Adipocyte (in vitro differentiated cells): ENCODE data around the gene PPP2R3A.
"Not testable (repeated sequence)": the region's sequence is repeated elsewhere in the genome, so short reads cannot be mapped to it uniquely, and the experiment has no call there.

Experiments used
- DNase-seq: peaks from one replicate; pipeline ENCODE4 v3.0.0-alpha.2; 2015; ENCODE audit warnings: low read depth
- H3K27me3 ChIP-seq: replicated peaks from 2 replicates; pipeline ENCODE4 v1.7.0; 2013; ENCODE audit warnings: mild to moderate bottlenecking, low read length, moderate library complexity; ENCODE audit not compliant: control insufficient read depth, insufficient read depth
- H3K36me3 ChIP-seq: 2 replicates; pipeline ENCODE4 v1.7.0; 2013; ENCODE audit warnings: low read length, mild to moderate bottlenecking, moderate library complexity; ENCODE audit not compliant: control insufficient read depth, insufficient read depth, severe bottlenecking
- H3K4me1 ChIP-seq: 2 replicates; pipeline ENCODE4 v1.7.0; 2013; ENCODE audit warnings: mild to moderate bottlenecking, low read length, moderate library complexity; ENCODE audit not compliant: control insufficient read depth, insufficient read depth
- H3K4me3 ChIP-seq: 2 replicates; pipeline ENCODE4 v1.7.0; 2013; ENCODE audit warnings: mild to moderate bottlenecking, low read length, moderate library complexity
- H3K9ac ChIP-seq: 2 replicates; pipeline ENCODE4 v1.7.0; 2013; ENCODE audit warnings: mild to moderate bottlenecking, low read length, moderate library complexity
- H3K9me3 ChIP-seq: 2 replicates; pipeline ENCODE4 v1.7.0; 2013; ENCODE audit warnings: mild to moderate bottlenecking, low read length, moderate library complexity; ENCODE audit not compliant: control insufficient read depth

Gene PPP2R3A

DNA sequence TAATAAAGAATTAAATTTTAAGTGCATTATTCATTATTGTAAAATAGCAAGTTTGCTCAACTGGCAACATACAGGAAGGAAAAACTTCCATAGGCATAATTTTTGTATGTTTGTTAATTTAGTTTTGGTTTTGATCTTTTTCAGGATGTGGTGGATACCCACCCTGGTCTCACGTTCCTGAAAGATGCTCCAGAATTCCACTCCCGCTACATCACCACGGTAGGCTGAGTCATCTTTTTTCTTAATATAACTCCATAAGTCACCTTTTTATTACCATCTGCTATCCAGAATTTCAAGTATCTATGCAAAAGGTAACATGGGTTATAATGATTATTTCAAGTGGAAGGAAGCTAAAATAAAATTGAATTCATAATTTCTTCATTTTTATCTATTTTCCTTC is 104.8 kb downstream of the PPP2R3A start:
- peaks cover 37% of the 10 kb centered on the region for H3K4me1 ChIP-seq
- H3K4me3 ChIP-seq: no peak overlapping the region
- DNase-seq: peak; percentile 74
- H3K27me3 ChIP-seq: no peaks in the 10 kb centered on the region
- no peaks in the 10 kb centered on the region for H3K9me3 ChIP-seq
- peak overlapping the region; percentile 66 for H3K9ac ChIP-seq
- no peaks in the 10 kb centered on the region for H3K36me3 ChIP-seq

DNA sequence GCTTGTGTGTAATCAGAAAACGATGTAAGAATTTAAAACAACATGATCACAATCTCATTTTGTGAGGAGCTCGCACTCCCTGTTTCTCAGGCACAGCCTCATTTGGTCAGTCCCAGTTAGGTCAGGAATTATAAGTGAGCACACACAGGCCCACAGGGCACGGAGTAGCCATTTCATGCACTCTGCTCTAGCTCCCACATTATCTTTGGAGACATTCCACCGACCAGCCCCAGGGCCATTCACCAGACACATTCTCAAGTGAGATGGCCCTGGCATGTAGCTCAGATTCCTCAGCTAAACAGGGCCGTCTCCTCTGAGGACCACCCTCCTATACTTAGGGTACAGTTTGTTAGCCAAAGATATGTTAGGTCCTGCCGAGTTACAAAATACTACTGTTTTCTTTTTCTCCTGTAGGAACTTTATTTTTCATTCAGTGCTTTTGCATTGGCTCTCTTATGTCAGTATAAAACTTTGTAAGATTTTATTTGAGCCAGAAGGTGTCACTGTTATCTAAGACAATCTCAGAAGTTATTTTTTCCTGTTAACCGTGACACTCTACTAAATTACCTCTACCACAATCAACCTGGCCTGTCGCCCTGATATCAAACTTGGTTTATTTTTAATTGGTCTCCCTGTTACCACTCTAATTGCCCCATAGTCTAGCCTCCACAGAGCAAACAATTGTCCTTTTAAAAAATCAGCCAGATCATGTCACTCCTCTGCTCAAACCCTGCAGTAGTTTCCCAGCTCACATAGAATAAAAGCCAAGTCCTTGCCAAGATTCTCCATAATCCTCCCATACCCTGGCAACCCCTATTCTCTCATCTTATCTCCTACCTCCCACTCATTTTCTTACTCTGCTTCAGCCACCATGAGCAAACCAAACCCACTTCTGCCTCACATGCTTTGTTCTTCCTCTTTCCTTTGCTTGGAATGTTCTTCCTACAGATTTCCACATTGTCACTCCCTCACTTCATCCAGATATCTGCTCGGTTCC is 105.7 kb downstream of the PPP2R3A start:
- Histone ChIP-seq H3K36me3 (no peaks in the 10 kb centered on the region), H3K9me3 (no peaks in the 10 kb centered on the region), H3K9ac (peak overlapping the region; percentile 70), H3K27me3 (no peaks in the 10 kb centered on the region), H3K4me1 (peaks cover 44% of the 10 kb centered on the region), H3K4me3 (peak overlapping the region; percentile 53)
- DNase-seq: peak; percentile 77

DNA sequence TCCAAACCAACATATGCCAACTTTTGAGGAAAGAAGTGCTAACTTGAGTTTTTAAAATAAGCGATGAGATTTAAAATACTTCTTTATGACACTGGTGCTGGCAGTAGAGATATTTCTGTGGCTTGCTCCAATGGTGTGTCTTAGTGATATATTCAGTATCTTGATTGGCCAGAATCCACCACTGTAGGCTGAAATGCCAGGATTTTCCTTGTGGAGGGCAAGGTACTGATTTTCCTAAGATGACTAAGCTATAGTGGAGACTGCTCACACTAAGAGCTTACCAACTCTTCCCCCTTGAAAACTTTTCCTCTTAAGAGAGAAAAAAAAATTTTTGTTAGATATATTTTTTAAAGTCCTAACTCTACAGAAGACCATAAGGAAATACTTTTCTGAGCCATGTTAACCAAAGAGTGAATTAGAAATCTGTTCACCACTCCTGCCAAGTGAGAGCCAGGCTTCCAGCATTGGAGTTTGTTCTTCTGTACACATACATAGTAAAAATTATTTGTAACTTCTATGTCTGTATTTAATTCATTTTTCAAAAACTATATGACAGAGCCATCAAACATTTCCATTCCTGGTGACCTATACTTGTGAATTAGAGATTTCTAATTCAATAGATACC is 109.1 kb downstream of the PPP2R3A start:
- Histone ChIP-seq H3K36me3 (no peaks in the 10 kb centered on the region), H3K9ac (peak overlapping the region; percentile 38), H3K9me3 (no peaks in the 10 kb centered on the region), H3K27me3 (no peaks in the 10 kb centered on the region), H3K4me3 (no peak overlapping the region), H3K4me1 (peaks cover 48% of the 10 kb centered on the region)
- no peak for DNase-seq

DNA sequence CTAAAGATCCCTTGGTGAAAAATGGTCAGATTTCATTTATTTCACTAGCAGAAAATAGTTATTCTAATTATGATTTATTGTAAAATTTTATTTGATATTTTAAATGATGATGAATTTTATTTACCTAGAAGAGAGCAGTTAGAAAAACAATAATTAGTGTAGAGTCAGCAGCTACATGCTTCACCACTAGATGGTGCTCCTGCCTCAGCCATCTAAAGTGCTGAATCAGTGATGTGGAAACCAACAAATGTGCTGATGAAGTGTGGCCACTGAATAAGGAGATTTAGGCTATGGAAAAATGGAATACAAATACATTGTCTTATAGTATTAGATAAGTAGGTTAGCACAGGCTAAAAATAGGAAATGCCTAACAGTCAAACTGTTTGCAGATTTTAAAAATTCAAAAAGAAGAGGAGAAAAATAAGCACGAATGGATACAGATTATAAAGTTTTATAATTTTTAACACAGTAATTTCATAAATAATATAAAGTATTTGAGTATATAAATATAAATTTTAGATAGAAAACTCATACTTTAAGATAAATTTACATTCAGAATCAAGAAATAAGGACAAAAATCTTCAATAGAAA is 109.8 kb downstream of the PPP2R3A start:
- Histone ChIP-seq H3K27me3 (no peaks in the 10 kb centered on the region), H3K9me3 (no peaks in the 10 kb centered on the region), H3K4me3 (no peak overlapping the region), H3K4me1 (peaks cover 43% of the 10 kb centered on the region), H3K36me3 (no peaks in the 10 kb centered on the region), H3K9ac (peak overlapping the region; percentile 68)
- DNase-seq: peak; percentile 91

DNA sequence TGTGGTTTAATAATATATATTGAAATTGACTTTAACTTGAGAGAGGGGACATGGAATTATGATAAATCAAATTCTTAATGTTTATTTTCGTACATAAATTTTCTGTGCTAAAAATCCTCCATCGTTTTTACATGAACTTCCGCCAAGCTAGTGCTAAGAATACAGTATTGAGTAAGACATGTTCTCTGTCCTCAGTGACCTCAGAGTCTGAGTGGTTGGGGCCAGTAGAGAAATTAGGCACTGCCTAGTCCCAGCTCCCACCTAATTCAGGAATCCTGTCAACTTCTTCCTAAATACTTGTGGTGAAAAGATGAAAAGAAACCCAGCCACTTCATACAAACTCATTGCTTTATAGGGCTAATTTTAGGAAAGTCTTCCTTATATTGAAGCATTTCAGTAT is 110.3 kb downstream of the PPP2R3A start:
- H3K27me3 ChIP-seq: no peaks in the 10 kb centered on the region
- peaks cover 38% of the 10 kb centered on the region for H3K4me1 ChIP-seq
- no peaks in the 10 kb centered on the region for H3K36me3 ChIP-seq
- DNase-seq: peak; percentile 70
- H3K9ac ChIP-seq: peak overlapping the region; percentile 68
- no peak overlapping the region for H3K4me3 ChIP-seq
- H3K9me3 ChIP-seq: no peaks in the 10 kb centered on the region

DNA sequence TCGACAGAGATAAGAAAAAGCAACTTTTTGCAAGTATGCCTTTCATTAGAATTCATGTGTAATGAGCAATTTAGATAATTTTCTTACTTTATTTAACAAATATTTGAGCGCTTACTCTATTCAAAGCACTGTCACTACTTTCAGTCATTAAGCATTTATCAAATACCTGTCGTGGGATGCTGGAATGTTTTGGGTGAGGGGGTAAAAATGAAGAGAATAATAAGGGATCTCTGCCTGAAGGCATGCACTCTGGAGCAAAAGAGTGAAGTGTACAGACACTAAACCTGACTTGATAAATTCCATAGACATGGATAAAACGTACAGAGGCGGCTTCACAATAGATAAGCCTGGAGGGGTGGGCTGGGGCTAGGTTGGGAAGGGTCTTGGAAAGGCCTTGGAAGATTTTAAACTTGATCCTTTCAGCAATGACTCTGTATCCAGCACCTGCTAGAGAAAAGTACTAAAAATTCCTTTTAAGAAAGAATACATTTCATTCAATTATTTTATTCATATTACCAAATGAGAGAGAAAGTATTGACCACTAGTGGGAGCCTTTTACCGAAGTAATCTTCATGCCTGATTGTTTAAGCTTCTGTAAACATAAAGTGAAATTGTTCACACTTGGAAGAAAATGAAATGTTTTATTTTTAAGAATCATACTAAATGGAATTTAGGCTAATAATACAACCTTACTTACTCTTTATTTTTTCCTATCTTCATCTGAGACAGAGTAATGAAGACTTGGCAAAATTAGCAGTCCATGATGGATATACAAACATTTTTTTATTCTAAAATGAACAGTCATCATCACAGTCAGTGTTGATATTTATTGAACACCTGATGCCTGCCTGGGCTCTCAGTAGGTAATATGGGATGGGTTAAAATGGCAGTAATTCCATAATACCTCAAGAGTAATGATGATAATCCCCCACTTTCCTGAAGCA is 113.2 kb downstream of the PPP2R3A start:
- Histone ChIP-seq H3K4me1 (peaks cover 24% of the 10 kb centered on the region), H3K4me3 (no peak overlapping the region), H3K9me3 (no peaks in the 10 kb centered on the region), H3K9ac (peak overlapping the region; percentile 13), H3K27me3 (no peaks in the 10 kb centered on the region), H3K36me3 (peaks cover 15% of the 10 kb centered on the region)
- peak; percentile 71 for DNase-seq

DNA sequence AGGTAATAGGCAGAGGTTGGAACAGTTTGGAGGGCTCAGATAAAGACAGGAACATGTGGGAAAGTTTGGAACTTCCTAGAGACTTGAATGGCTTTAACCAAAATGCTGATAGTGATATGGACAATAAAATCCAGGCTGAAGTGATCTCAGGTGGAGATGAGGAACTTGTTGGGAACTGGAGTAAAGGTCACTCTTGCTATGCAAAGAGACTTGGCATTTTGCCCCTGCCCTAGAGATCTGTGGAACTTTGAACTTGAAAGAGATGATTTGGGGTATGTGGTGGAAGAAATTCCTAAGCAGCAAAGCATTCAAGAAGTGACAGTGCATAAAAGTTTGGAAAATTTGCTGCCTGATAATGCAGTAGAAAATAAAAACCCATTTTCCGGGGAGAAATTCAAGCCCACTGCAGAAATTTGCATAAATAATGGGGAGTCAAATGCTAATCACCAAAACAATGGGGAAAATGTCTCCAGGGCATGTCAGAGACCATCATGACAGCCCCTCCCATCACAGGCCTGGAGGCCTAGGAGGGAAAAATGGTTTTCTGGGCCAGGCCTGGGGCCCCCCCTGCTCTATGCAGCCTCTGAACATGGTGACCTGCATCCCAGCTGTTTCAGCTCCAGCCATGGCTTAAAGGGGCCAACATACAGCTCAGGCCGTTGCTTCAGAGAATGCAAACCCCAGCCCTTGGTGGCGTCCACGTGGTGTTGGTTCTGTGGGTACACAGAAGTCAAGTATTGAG is 118.3 kb downstream of the PPP2R3A start:
- not testable (repeated sequence) for H3K4me1 ChIP-seq, DNase-seq, H3K27me3 ChIP-seq, H3K9me3 ChIP-seq, H3K9ac ChIP-seq, H3K4me3 ChIP-seq
- H3K36me3 ChIP-seq: peaks cover 26% of the 10 kb centered on the region

DNA sequence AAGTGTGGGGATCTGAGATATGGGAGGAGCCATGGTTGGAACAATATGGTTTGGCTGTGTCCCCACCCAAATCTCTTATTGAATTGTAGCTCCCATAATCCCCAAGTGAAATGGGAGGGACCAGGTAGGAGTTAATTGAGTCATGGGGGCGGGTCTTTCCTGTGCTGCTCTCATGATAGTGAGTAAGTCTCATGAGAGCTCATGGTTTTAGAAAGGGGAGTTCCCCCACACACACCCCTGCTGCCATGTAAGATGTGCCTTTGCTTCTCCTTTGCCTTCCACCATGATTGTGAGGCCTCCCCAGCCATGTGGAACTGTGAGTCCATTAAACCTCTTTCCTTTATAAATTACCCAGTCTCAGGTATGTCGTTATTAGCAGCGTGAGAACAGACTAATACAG is 119.5 kb downstream of the PPP2R3A start:
- H3K9me3 ChIP-seq, H3K27me3 ChIP-seq, H3K4me1 ChIP-seq, H3K9ac ChIP-seq, DNase-seq, H3K4me3 ChIP-seq: not testable (repeated sequence)
- peaks cover 26% of the 10 kb centered on the region for H3K36me3 ChIP-seq

DNA sequence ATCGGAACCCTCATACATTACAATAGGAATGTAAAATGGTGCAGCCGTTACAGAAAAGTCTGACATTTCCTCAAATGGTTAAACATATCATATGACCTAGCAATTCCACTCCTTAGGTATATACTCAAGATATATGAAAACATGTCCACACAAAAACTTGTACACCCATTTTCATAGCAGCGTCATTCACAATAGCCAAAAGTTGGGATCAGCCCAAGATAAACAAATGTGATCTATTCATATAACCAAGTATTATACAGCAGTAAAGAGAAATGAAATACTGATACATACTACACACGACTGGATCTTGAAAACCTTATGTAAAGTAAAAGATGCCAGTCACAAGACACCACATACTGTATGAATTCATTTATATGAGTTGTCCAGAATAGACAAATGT is 128.2 kb downstream of the PPP2R3A start:
- Histone ChIP-seq H3K4me3 (no peak overlapping the region), H3K27me3 (no peaks in the 10 kb centered on the region), H3K9me3 (no peaks in the 10 kb centered on the region), H3K4me1 (no peaks in the 10 kb centered on the region), H3K9ac (no peak overlapping the region), H3K36me3 (peaks cover 24% of the 10 kb centered on the region)
- no peak for DNase-seq

DNA sequence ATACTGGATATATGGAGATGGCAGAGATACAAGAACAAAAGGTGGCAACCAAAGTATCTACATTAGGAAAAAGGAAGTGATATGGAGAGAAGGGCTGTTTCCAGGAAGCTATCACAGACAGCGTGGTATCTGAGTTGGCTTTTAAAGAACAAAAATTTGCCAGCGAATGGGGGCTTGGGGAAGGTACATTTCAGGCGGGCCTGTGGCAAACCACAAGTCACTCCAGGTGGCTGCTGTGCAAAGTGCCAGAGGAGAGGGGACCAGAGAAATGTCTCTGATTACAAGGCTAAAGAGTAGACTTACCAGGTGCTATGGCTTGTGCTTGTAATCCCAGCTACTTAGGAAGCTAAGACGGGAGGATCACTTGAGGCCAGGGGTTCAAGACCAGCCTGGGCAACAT is 139.5 kb downstream of the PPP2R3A start:
- Histone ChIP-seq H3K27me3 (no peaks in the 10 kb centered on the region), H3K36me3 (peaks cover 48% of the 10 kb centered on the region), H3K9me3 (no peaks in the 10 kb centered on the region), H3K4me1 (no peaks in the 10 kb centered on the region), H3K9ac (no peak overlapping the region), H3K4me3 (no peak overlapping the region)
- no peak for DNase-seq
